ENCODE measurements around the gene PNLIPRP2.

- TF ChIP-seq, protein P1, sequence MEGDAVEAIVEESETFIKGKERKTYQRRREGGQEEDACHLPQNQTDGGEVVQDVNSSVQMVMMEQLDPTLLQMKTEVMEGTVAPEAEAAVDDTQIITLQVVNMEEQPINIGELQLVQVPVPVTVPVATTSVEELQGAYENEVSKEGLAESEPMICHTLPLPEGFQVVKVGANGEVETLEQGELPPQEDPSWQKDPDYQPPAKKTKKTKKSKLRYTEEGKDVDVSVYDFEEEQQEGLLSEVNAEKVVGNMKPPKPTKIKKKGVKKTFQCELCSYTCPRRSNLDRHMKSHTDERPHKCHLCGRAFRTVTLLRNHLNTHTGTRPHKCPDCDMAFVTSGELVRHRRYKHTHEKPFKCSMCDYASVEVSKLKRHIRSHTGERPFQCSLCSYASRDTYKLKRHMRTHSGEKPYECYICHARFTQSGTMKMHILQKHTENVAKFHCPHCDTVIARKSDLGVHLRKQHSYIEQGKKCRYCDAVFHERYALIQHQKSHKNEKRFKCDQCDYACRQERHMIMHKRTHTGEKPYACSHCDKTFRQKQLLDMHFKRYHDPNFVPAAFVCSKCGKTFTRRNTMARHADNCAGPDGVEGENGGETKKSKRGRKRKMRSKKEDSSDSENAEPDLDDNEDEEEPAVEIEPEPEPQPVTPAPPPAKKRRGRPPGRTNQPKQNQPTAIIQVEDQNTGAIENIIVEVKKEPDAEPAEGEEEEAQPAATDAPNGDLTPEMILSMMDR (IDR thresholded peaks at IDR 0.05): no peak
- no peak for TF ChIP-seq POLR2AphosphoS5 (IDR thresholded peaks at IDR 0.05)
Measured at GRCh38 chr10:116691635-116692034, 70.9 kb downstream of the PNLIPRP2 start.

All from esophagus muscularis mucosa (tissue), 3 donors.